HG03575 (cell line): ENCODE results near the gene PGM3.

Experiments
- ATAC-seq: cut with Tn5 transposase; IDR thresholded peaks from one replicate; pipeline ENCODE4 v1.9.1; 2021; ENCODE audit not compliant: unreplicated experiment, insufficient number of reproducible peaks, low FRiP score; ENCODE audit errors: extremely low read depth

The PGM3 gene

DNA sequence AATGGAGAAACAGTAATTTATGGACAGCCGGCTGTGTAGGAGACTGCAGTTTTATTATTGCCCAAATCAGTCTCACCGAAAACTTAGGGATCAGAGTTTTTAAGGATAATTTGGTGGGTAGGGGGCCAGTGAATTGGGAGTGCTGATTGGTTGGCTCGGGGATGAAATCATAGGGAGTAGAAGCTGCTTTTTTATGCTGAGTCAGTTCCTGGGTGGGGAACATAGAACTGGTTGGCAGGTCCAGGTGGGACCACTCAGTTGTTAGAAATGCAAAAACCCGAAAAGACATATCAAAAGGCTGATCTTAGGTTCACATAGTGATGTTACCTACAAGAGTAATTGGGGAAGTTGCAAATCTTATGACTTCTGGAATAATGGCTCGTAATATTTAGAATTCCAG lies 66.3 kb downstream of the PGM3 start:
- ATAC-seq, result no peak

DNA sequence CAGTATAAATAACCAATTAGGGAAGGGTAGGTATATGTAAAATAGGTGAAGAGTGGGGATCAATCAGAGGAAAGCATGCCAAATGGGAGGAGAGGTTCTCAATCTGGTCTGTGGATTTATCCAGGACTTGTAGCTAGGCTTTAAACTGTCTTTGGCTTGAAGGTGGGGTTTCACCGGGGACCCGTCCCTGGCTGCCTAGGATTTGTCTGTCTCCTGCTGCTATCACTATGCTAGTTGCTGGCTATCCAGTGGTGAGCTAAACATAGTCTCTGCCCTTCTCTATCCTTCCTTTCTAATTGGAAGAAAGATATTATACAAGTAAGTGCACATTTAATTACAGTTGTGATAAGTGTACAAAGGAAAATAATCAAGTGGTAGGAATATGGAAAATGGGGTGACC lies 66.8 kb downstream of the PGM3 start:
- ATAC-seq, result no peak

DNA sequence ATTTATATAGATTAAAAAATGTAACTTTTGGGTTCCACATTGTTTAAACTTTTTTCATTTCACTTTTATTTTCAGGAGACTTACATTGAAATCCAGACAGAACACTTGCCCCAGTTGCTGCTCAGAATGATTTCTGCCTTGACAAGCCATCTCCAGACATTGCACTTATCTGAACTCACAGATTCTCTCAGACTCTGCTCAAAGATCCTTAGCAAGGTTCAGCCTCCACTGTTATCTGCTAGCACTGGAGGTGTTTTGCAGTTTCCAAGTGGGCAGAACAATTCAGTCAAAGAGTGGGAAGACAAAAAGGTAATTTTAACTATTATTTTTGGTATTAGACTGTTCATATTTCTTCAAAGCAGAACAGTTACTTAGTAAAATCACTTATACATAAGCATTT lies 67.6 kb downstream of the PGM3 start:
- no peak for ATAC-seq

DNA sequence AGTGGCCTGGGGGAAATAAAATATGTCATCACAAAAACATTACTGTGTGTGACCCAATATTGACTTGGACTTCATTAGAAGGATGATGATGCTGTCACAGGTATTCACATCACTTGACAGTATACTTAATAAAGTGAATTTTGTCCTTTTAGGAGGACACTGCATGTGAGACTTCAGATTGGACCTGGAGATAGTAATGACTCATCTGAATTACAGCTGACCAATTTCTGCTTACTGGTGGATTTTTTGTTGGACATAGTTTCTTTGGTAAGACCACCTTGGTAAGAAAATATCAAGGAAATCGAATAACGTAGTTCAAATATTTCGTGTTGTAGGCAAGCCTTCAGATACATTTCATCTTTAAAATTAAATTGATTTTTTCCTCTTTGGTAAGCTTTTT lies 68.5 kb downstream of the PGM3 start:
- no peak for ATAC-seq

DNA sequence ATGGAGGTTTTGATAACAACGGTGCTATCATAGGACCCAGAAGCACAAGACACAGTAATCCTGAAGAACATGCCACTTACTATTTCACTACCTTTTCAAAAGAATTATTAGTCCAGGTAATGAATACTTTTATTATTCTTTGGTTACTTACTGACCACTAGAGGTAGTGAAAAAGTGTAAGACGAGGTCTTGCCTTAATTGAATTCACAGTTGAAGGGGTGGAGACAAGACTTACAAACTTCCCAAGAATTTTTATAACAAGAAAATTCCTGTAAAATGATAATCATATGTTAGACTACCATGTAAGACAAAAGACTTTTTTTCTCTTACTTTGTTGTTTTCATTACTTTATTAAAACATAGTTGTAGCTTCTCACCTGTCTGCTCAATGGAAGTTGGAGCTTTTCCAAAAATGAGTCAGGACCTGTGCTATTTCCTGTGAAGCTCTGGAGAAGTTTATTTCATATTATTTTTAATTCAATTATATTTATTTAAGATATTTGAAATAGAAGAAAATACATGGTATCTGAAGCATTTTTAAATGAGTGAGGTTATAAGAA lies 73.2 kb downstream of the PGM3 start:
- ATAC-seq, result no peak

DNA sequence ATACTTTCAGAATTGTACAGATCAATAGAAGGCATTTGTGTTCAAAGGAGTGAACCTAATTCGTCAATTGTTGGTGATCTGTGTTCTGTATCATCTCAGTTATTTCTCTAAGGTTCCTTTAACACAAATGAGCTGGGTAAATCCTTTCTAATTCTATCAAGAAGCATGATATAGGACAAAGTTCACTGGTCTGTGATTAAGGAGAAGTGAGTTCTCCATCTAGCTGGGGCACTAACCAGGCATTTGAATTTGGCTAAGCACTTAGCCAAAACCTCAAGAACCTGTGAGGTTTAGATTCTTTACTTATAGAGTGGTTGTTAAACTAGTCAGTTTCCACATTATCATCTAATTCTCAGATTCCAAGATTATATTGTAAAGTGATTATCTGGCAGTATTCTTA lies 75.3 kb downstream of the PGM3 start:
- no peak for ATAC-seq
